Progenitor cell of endocrine pancreas (in vitro differentiated cells): ENCODE measurements around the gene HSFY1. TPM values are rescaled to one million over a fixed set of nuclear protein-coding genes. Genes with fewer than 3 reads are reported as not detected.
"Not testable (repeated sequence)": the region's sequence is repeated elsewhere in the genome, so short reads cannot be mapped to it uniquely, and the experiment has no call there.

Experiments used
- DNase-seq: peaks from one replicate; pipeline ENCODE4 v3.0.0; 2021; ENCODE audit warnings: low spot score; ENCODE audit not compliant: unreplicated experiment
- H3K27ac Mint-ChIP-seq: 2 replicates; pipeline ENCODE4 v1.8.0; 2021; ENCODE audit warnings: mild to moderate bottlenecking, moderate library complexity, mixed read lengths
- H3K27me3 Mint-ChIP-seq: 2 replicates; pipeline ENCODE4 v1.8.0; 2021; ENCODE audit warnings: mixed read lengths
- H3K36me3 Mint-ChIP-seq: 2 replicates; pipeline ENCODE4 v1.8.0; 2022; ENCODE audit warnings: mixed read lengths; ENCODE audit not compliant: insufficient read depth
- H3K4me1 Mint-ChIP-seq: 2 replicates; pipeline ENCODE4 v1.8.0; 2021; ENCODE audit warnings: low read depth, mixed read lengths
- H3K4me3 Mint-ChIP-seq: 2 replicates; pipeline ENCODE4 v1.8.0; 2021; ENCODE audit warnings: low read depth, mild to moderate bottlenecking, moderate library complexity, mixed read lengths
- H3K9me3 Mint-ChIP-seq: 2 replicates; pipeline ENCODE4 v1.8.0; 2021; ENCODE audit warnings: low read depth, mixed read lengths
- long read RNA-seq: library from polyadenylated mRNA; unstranded; transcript quantifications from one replicate; pipeline ENCODE4 v2.0.0, GENCODE V29; 2020
- total RNA-seq: library from RNA; stranded (reverse); gene quantifications from 2 replicates; pipeline ENCODE4 v1.2.1, GENCODE V29; 2021

HSFY1 gene
- not detected in 2 replicates for total RNA-seq
- long read RNA-seq: 0 reads

GRCh38 chrY:18546420-18546819 lies at the start of gene HSFY1:
Gene HSFY1 (plus strand): TSS chrY:18546720. CDS start chrY:18546788, 68 bp downstream.
- not testable (repeated sequence) for H3K27ac Mint-ChIP-seq, H3K4me1 Mint-ChIP-seq, H3K4me3 Mint-ChIP-seq, DNase-seq, H3K36me3 Mint-ChIP-seq, H3K27me3 Mint-ChIP-seq, H3K9me3 Mint-ChIP-seq

- H3K36me3 Mint-ChIP-seq, H3K27me3 Mint-ChIP-seq, DNase-seq, H3K4me1 Mint-ChIP-seq, H3K4me3 Mint-ChIP-seq, H3K9me3 Mint-ChIP-seq, H3K27ac Mint-ChIP-seq: not testable (repeated sequence)
Measured at GRCh38 chrY:18504266-18504665, 42.3 kb upstream of the HSFY1 start.

GRCh38 chrY:18530995-18531655 lies 15.4 kb upstream of the HSFY1 start:
- not testable (repeated sequence) for H3K4me3 Mint-ChIP-seq, H3K9me3 Mint-ChIP-seq

GRCh38 chrY:18538952-18539351 lies 7.6 kb upstream of the HSFY1 start:
- H3K4me3 Mint-ChIP-seq, H3K27me3 Mint-ChIP-seq, H3K4me1 Mint-ChIP-seq, DNase-seq, H3K27ac Mint-ChIP-seq, H3K36me3 Mint-ChIP-seq, H3K9me3 Mint-ChIP-seq: not testable (repeated sequence)

More at GRCh38 chrY:18530995-18531655, 15.4 kb upstream of the HSFY1 start:
- not testable (repeated sequence) for DNase-seq, H3K36me3 Mint-ChIP-seq, H3K27me3 Mint-ChIP-seq, H3K4me1 Mint-ChIP-seq, H3K27ac Mint-ChIP-seq

GRCh38 chrY:18553132-18553531 lies 6.6 kb downstream of the HSFY1 start:
- H3K9me3 Mint-ChIP-seq, H3K4me1 Mint-ChIP-seq, H3K27ac Mint-ChIP-seq, H3K4me3 Mint-ChIP-seq, DNase-seq, H3K36me3 Mint-ChIP-seq, H3K27me3 Mint-ChIP-seq: not testable (repeated sequence)

GRCh38 chrY:18565915-18566314 lies 19.4 kb downstream of the HSFY1 start:
- not testable (repeated sequence) for DNase-seq, H3K27me3 Mint-ChIP-seq, H3K9me3 Mint-ChIP-seq, H3K4me1 Mint-ChIP-seq, H3K4me3 Mint-ChIP-seq, H3K36me3 Mint-ChIP-seq, H3K27ac Mint-ChIP-seq

Other genes with a start within 250 kb of the HSFY1 start
- gene HSFY2, start 227.0 kb downstream of the HSFY1 start, total RNA-seq: not detected in 2 replicates